GM18951 (cell line): ENCODE data around the gene BNC2.

Source experiments
- POLR2A ChIP-seq: IDR thresholded peaks from 4 replicates; pipeline ENCODE4 v1.6.1; 2011; ENCODE audit warnings: mild to moderate bottlenecking; ENCODE audit not compliant: insufficient read length, insufficient read depth; ENCODE audit errors: extremely low read depth
- in situ Hi-C: fragments of 300-500 bp; cut with MboI; formaldehyde crosslinking; loops from one replicate; pipeline ENCODE4 v1.12.0; 2022; ENCODE audit warnings: low sequenced_read_pairs, mixed read lengths, inconsistent platforms; ENCODE audit not compliant: unreplicated experiment

The BNC2 gene

DNA sequence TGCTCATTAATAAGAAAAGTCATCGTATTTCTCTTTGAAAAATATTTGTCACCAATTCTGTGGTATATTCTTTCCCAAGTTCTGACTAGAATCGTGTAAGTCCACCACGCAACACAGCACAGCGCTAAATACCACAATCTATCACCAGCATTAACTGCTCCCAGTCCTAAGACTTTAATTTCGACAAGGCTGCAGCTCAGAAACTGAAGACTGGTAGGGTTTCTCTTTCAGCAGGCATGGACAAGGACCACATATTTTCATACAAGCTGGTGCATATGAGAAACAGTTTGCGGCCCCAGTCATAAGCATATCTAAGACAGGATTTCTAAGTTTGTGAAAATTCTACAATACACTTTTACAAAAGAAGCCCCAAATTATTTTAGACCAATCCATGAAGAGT lies 24.1 kb downstream of the BNC2 start:
- in situ Hi-C loops: no loop called here
- TF ChIP-seq POLR2A: no peak

DNA sequence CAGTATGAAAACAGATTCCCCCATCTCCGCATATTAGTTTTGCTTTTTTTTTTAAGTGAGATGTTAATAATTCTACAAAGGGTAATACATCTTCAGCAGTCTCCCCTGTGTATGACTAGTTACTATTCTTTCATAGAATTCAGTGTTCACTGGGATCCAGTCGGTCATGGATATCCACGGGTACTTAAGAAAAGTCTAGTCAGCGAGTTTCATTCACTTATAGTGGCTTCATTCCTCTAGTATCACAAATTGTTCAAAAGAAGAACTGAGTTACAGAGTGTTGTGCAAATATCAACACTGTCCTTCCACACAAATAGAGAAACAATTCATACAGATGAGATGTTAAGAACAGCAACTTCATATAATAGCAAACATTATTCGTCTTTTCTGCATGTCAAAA lies 35.7 kb downstream of the BNC2 start:
- no peak for TF ChIP-seq POLR2A
- in situ Hi-C loops: no loop called here

DNA sequence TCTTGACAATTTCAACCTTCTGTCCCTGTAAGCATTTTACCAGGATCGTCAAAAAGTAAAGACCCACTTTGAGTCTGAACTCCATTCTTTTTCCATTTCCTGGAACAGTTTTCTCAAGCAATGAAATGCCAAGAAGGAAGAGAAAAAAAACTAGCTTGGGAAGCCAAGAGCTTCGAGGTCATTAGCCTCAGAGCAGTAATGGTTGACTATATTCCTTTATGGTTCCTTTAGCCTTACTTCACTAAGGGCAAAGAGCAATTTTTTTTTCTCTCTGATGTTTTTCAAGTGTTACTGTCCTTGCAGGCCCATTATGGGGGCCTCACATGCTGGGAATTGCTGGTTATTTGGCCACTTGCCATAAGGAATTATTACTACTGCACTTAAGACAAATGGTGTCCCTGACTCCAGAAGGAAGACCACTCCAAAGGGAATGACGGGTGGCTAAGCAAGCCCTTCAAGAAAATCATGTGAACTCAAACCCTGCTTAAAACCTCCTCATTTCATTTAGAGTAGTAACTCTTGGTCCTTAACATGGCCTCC lies 37.1 kb downstream of the BNC2 start:
- no peak for TF ChIP-seq POLR2A
- in situ Hi-C loops: no loop called here

DNA sequence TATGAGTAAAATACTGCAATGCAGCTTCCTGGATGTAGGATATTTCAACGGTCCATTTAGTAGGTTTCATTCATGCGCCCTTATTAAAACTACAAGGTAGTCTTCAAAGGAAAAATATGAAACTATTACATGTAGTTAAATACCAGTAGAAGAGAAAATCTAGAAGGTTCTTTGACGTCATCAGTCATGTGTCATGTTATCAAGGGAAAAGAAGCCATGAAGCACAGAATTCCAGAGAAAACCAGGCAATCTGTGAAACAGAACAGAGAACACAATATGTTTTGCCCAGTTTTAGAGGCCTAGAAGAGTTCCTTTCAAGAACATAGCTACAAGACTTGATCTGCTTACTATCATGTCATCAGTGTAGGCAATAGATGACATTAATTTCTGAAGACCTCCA lies 38.4 kb downstream of the BNC2 start:
- in situ Hi-C loops: no loop called here
- no peak for TF ChIP-seq POLR2A

DNA sequence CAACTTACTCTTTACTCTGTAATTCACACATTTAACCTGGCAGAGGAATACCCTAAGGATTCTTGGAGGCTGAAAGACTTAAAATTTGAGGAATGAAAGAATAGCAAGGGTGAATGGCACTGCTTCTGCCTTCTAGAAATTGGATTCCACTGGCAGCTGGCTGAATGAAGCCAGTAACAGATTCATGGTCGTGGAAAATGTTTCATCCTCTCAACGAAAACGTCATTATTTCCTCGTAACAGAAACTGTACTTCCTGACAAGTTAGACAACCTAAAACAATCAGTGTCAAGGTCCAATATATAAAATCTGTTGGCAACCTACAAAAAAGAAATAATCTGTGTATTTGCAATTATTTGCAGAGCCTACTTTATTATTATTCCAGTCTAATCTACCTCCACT lies 39.7 kb downstream of the BNC2 start:
- in situ Hi-C loops: no loop called here

DNA sequence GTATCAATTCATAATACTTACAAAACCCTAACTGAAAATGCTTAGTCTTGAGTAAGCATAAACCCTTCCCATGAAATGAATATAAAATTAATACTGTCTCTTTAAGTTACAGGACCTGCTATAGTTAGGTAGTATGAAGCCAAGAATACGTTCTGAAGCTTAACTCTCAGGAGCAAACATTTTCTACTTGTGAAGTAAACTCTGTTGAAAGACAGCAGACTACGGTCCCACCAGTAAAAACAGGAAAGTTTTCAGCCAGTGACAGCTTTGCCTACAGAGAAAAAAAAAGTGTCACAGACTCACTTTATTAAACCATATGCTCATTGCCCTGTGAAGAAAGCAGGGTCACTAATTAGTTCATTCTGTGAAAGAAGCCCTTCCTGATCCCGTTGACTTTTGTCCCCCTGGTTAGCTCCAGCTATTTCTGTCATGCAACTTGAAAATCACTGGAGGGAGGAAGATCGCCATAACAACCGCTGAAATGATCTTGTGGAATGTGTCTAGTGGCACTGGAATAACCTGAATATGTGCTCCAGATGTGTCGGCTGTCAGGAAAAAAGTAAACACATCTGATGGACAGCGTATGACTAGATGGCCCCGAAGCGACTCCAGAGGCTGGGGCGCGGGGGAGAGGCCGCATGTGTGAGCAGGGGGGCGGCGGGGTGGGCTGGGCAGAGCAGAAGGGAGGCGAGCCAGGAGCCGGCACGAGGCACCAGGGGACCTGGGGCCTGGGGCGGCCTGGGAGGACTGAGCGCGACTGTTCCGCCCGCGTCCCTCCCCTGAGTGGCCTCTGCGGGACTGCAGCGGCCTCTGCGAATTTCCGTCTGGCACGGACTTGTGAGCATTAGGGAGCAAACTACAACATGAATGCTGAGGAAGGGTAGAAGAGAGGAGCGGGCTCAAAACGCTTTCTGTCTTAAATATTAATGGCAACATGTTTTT lies 41.9 kb downstream of the BNC2 start:
- in situ Hi-C loops: no loop called here
- no peak for TF ChIP-seq POLR2A

More for the DNA sequence above, 39.7 kb downstream of the BNC2 start:
- no peak for TF ChIP-seq POLR2A

DNA sequence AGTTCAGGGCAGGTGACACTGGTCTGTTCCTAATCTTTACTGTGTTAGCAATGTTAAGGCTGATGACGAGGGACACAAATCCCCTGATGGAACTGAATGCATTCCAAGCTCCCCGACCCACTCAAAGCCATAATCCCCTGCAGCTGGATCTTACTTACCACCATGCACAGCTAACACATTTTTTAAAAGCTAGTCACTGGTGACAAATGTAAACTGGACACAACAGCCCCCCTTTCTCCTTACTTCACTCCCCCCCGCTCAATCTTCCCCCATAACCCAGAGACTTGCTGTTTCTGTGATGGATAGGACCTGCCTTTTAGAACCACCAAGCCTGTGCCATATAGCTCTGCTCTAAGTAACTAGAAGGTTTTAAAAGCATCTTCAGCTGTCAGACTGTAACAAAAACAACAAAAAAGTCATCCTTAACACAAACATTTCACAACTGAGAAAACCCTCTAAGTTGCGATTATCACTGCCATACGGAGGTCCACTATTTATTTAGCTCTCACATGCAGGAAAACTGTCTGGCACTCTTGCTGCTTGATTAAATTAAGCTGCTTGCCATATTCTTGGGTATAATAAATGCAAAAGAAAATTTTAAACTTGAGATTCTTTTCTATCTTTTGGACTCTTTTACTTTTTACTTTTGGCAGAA lies 44.4 kb downstream of the BNC2 start:
- in situ Hi-C loops: no loop called here
- no peak for TF ChIP-seq POLR2A

DNA sequence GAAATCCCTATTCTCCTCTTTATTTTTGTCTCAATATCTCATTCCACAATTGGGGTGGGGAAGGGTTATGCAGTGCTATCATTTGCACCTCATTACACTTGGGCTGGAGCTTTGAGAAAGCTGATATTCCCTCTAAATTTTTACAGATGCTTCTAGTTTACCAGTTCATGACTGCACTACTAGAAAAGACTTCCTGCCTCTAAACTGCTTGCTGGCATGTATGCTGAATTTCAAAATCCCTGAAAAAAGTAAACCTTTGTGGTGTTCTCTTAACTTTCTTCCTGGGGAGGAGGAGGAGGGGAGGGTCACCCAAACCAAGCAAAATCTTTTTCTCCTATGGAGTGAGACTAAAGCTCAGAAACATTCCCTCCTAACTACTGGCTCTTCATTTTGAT lies 45.1 kb downstream of the BNC2 start:
- TF ChIP-seq POLR2A: no peak
- in situ Hi-C loops: no loop called here

DNA sequence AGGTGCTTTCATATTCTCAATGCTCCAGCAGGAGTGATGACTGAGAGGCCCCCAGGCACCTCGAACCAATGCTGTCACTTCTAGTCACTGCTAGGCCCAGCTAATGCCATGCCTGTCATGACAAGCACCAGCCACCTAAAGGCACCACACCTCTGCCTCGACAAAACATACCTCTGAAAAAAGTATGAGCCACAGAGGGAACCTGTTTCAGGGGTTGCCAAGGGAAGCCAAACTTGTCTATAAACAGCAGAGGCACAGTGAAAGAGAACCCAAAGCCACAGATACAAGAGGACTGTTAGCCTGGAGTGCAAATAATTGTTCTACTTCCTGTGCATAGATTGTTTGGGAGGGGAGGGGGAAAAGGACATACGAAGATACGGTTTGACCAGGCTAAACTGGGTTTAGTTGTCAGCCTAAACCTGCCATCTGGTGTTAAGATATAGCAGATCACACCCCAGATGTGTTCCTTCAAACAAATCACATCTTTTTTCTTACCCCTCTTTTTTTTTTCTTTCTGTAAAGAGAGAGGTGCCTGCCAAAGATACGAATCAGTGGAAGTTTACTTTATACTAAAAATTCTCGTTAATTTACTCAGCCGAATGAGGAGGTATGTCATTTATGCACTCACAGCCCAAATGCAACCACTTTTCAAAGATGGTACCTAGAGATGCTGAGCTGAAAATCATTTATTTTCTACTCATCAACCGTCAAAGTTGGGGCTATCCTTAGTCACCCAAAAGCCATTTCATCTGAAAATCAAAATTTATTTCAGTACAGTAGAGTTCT lies 45.7 kb downstream of the BNC2 start:
- no peak for TF ChIP-seq POLR2A
- in situ Hi-C loops: no loop called here

DNA sequence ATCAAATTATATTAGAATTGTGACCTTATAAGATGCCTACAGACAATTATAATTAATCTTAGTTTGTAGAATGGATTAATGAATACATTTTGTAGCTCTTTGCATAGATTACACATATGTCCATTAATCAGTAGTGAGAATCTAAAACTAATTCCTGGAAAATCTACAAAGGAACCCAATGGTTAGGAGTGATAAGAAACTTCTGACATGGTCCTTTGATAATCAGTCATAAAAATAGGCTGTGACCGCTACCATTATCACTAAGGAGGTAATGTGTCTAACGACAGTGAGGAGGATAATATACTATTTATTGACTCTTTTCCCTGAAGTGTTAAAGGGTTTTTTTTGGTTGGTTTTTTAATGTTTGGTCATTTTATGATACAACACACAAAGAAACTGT lies 46.6 kb downstream of the BNC2 start:
- no peak for TF ChIP-seq POLR2A
- in situ Hi-C loops: no loop called here

DNA sequence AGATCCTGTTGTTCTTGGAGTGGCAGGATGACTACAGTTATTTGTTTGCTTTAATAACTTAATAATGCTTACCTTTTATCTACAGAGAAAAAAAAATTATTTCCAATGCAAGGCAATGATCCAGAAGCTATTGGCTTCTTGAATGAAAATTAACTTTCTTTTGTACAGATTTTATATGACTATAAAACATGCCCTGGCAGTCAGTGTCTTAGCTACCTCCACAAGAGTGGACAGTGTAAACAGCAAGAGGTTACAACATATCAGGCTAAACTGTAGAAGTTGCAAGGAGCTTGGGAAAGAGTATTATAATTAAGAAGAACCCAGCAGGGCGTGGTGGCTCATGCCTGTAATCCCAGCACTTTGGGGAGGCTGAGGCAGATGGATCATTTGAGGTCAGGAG lies 49.1 kb downstream of the BNC2 start:
- TF ChIP-seq POLR2A: no peak
- in situ Hi-C loops: no loop called here

DNA sequence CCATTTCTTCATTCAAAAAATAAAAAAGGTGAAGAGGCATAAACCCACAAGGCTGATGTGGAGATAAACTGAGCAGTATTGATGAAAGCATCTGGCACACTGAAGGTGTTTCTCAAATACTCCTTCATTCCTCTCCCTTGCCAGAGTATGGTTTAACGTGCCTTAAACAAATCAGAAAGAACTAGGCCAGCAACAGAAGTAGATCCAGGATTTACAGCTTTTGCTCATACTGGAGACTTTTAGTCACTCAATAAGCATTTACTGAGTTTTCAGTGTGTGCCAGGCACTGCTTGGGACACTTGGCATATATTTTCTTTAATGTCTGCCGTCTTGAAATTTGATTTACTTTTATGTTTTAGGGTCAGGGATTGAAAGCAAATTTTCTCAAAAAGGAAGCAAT lies 53.0 kb downstream of the BNC2 start:
- no peak for TF ChIP-seq POLR2A
- in situ Hi-C loops: no loop called here

DNA sequence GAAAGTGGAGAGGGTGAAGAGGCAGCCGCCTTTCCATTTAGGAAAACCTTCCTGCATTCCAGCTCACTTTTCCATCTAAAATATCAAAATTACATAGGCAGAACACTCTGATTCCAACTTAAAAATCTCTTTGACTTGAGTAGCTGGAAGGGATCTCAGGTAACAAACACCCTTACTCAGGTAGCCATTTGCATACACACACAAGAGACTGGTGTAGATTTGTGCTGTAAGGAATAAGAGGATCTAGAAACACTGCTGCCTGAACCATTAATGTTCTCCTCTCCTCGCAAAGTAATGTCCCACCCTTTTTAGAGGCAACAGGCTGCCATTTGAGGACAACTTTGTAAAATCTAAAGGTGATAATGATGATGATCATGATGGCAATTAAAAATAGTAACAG lies 53.5 kb downstream of the BNC2 start:
- in situ Hi-C loops: no loop called here
- no peak for TF ChIP-seq POLR2A
